HG02759 (cell line): Measurements from ENCODE around the gene LDB1.

ENCODE experiments used
- ATAC-seq: cut with Tn5 transposase; IDR thresholded peaks from one replicate; pipeline ENCODE4 v1.9.1; 2021; ENCODE audit warnings: mild to moderate bottlenecking, moderate library complexity; ENCODE audit not compliant: unreplicated experiment

LDB1 gene

DNA sequence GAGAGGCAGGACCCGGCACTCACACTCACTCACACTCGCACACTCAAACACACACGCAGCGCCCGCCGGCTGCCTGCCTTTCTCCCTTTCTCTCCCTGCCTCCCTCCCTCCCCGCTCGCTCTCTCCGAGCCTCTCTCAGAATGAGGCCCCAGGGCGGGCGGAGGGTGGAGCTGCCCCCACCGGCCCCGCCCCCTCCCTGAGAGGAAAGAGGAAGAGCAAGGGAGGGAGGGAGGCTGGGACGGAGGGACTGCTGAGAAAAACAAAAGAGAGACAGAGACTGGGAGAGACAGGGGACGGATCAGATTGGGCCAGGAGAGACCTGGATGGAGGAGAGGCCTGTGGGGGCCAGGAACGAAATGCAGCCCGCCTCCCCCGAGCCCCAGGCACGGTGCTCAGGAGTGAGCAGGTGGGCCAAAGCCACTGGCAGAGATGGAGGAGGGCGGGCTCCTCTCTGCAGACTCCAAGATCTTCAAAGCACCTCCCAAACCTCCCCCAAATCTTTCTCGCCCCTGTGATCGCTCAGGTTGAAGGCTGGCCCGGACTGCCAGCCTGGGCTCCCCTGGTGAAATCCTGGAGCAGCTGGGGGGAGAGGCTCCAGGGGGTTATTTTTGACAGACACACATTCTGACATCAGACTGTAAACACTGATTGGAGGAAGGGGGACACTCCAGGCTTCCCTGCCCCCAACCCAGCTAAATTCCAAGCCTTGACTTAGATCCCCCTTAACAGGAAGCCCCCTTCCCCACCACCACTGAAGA lies 5.1 kb downstream of the LDB1 start:
- ATAC-seq, result peak; percentile 79

DNA sequence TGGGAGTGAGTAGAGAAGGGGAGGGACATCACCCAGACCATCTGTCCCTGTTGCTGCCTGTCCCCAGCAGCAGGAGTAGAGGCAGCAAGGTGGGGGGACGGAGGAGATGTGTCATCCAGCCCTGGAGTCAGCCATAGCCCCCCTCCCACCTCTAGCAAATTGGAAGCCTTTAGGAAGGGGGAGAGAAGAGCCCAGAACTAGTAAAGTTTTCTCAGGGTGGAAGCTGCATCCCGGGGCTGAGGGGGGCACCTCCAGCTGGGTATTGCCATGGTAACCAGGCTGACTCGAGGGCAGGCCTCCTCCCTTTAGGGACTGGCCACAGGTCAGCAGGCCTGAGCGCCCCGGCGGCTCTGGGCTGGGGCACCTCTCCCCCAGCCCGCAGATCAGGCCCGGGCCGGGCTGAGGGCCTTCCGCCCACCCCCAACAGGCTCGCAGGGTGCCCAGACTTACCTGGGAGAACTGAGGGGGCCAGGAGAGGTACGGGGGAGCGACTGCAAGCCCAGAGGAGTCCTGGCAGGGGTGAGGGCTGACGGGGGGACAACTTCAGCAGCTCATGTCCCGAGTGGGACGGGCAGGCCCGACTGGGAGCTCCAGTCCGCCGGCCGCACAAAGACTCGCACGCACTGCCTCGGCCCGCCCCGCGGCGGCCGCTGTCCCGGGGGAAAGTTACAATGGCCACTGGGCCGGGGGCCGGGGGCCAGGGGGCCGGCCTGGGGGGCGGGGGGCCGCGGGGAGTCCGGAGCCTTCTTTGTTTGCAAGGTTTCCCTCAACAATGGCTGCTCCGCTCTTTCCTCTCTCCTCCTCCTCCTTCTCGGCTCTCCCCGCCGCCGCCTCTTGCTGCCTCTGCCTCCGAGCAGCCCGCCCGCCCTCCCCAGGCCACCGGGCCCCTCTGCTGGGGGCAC lies 6.0 kb downstream of the LDB1 start:
- ATAC-seq, result peak; percentile 15

- no peak for ATAC-seq
Observed at GRCh38 chr10:102113261-102113955, 6.8 kb downstream of the LDB1 start.

GRCh38 chr10:102112210-102112817 lies 7.9 kb downstream of the LDB1 start:
- no peak for ATAC-seq

- ATAC-seq, result no peak
Observed at GRCh38 chr10:102111276-102111675, 8.9 kb downstream of the LDB1 start.

- no peak for ATAC-seq
Observed at GRCh38 chr10:102109166-102110116, 10.7 kb downstream of the LDB1 start.

GRCh38 chr10:102106998-102107397 lies 13.2 kb downstream of the LDB1 start:
- ATAC-seq, result no peak

- ATAC-seq, result no peak
Observed at GRCh38 chr10:102102421-102102820, 17.7 kb downstream of the LDB1 start.

DNA sequence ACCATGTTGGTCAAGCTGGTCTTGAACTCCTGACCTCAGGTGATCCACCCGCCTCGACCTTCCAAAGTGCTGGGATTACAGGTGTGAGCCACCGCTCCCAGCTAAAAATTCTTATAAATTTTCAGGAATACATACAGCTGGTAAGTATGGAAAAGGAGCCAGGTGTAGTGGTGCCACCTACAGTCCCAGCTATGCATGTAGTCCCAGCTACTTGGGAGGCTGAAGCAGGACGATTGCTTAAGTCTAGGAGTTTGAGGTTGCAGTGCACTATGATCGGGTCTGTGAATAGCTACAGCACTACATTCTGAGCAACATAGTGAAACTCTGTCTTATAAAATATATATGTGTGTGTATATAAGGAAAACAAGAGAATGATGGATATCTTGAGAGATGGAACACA lies 19.0 kb downstream of the LDB1 start:
- no peak for ATAC-seq

GRCh38 chr10:102096449-102096848 lies 23.7 kb downstream of the LDB1 start:
- ATAC-seq, result no peak

GRCh38 chr10:102090772-102091171 lies 29.4 kb downstream of the LDB1 start:
- ATAC-seq, result no peak

GRCh38 chr10:102086196-102086595 lies 34.0 kb downstream of the LDB1 start:
- no peak for ATAC-seq

DNA sequence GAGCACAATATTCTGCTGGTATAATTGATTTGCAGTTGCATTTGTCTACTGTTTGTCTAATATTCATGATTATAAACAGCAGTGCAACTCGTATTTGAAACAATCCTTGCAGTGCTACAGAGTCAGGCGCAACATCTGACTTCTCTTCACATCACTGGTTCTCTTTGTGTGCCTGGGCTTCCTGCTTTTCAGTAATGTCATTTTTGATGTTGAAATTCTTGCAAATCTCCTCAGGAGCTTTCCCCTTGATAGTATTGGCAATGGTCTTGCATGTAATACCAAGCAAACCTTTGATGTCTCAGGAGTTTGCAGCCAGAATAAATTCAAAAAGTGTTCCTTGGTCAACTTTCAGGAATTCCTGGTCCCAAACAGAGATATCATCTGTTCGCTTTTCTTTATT lies 34.8 kb downstream of the LDB1 start:
- ATAC-seq, result no peak

DNA sequence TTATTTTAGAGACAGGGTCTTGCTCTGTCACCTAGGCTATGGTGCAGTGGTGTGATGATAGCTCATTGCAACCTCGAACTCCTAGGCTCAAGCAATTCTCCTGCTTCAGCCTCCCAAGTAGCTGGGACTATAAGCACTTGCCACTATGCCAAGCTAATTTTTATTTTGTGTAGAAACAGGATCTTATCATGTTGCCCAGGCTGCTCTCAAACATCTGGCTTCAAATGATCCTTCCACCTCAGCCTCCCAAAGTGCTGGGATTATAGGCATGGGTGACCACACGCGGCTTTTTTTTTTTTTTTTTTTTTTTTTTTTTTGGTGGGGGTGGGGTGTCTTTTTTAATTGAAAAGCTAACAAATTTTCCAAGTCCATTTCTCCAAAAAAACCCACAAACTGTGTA lies 36.6 kb downstream of the LDB1 start:
- ATAC-seq, result no peak

- no peak for ATAC-seq
Observed at GRCh38 chr10:102072673-102073527, 47.3 kb downstream of the LDB1 start.

GRCh38 chr10:102069071-102069470 lies 51.1 kb downstream of the LDB1 start:
- no peak for ATAC-seq

DNA sequence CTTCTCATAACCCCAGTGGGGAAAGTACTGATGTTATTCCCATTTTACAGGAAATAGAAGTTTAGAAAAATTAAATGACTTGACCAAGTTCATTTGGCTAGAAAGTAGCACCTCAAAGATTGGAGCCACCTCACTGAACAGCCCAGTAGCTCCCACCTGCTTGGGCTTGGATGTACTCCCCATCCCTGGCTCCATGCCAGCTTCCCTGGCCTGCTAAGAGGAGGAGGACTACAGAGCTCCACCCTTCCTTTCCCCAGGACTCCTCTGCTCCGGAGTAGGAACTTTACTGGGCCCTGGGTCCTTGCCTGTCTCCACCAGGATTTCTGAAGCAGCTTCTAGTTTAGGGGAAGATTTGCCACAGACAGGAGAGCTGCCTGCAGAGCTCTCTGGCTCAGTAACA lies 52.0 kb downstream of the LDB1 start:
- no peak for ATAC-seq

- no peak for ATAC-seq
Observed at GRCh38 chr10:102067091-102067916, 52.9 kb downstream of the LDB1 start.
